ENCODE results near the gene CBX5. TPM values are rescaled to one million over a fixed set of nuclear protein-coding genes. Genes with fewer than 3 reads are reported as not detected.
"Not testable (repeated sequence)": the region's sequence is repeated elsewhere in the genome, so short reads cannot be mapped to it uniquely, and the experiment has no call there.

CBX5 gene
- total and polyA plus RNA-seq, 2 experiments from 2014 or later, result 29.6 to 37.6 TPM

DNA sequence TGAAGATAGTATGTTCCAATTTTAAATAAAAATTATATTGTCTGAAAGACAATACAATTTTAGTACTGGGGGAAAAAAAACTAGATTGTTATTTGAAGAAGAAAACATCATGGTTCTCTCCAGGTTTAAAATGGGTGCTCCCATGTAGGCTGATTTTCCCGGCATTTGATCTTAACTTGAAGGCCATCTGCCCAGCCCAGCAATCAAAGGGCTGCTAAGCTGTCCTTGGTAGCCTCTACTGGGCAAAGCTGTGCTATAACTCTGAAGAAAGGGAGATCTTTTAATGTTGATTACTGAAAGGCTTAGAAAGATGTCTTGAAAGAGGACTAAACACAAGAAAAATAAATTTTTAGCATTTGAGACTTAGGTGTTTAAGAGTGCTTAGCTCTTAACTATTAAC is 41.4 kb downstream of the CBX5 start:
- Histone ChIP-seq H3K27ac (no peak overlapping the region), H3K36me3 (ENCODE audit: low read depth) (peaks cover 8% of the 10 kb centered on the region; the same call in 1 of the 2 replicates), H3K79me2 (ENCODE audit: insufficient read depth) (no peaks in the 10 kb centered on the region), H4K20me1 (ENCODE audit: insufficient read depth) (no peaks in the 10 kb centered on the region), H3K4me2 (ENCODE audit: unreplicated experiment) (no peak overlapping the region), H3K9me2 (ENCODE audit: insufficient read depth) (no peaks in the 10 kb centered on the region), H3K9me3 (ENCODE audit: low read depth) (no peaks in the 10 kb centered on the region), H3K4me3 (no peak overlapping the region), H3K4me1 (ENCODE audit: insufficient read depth) (no peaks in the 10 kb centered on the region), H3K27me3 (replicated peaks; ENCODE audit: insufficient read depth) (no peaks in the 10 kb centered on the region), H3F3A (ENCODE audit: insufficient read depth) (no peaks in the 10 kb centered on the region), H2AFZ (no peak overlapping the region), H3K9ac (no peak overlapping the region)
- WGBS, 2 experiments (ENCODE audit: low coverage in 1 of 2, low lambda C conversion rate in 2 of 2, missing lambda C conversion rate in 2 of 2), result 100% methylated on average over 1 of the region's 1 CpG
- no peak for TF ChIP-seq EZH2 (IDR thresholded peaks at IDR 0.05; ENCODE audit: insufficient read depth, poor library complexity, severe bottlenecking)
- TF ChIP-seq EZH2phosphoT487 (IDR thresholded peaks at IDR 0.05; ENCODE audit: insufficient read depth, low read depth), result no peak
- no peak for DNase-seq
- in situ Hi-C loops (cut with MboI), result no loop called here

- Histone ChIP-seq H3K79me2 (ENCODE audit: insufficient read depth) (no peaks in the 10 kb centered on the region), H4K20me1 (ENCODE audit: insufficient read depth) (no peaks in the 10 kb centered on the region), H3K9me2 (ENCODE audit: insufficient read depth) (no peaks in the 10 kb centered on the region), H3K4me2 (ENCODE audit: unreplicated experiment) (peak overlapping the region; percentile 9), H2AFZ (no peak overlapping the region), H3K27me3 (replicated peaks; ENCODE audit: insufficient read depth) (no peaks in the 10 kb centered on the region), H3K9me3 (ENCODE audit: low read depth) (no peaks in the 10 kb centered on the region), H3K9ac (no peak overlapping the region), H3F3A (ENCODE audit: insufficient read depth) (peaks cover 47% of the 10 kb centered on the region), H3K27ac (no peak overlapping the region), H3K4me3 (no peak overlapping the region), H3K36me3 (ENCODE audit: low read depth) (no peaks in the 10 kb centered on the region), H3K4me1 (ENCODE audit: insufficient read depth) (peaks cover 19% of the 10 kb centered on the region)
- in situ Hi-C loops (cut with MboI), result no loop called here
- DNase-seq, result peak; percentile 58
- TF ChIP-seq EZH2 (IDR thresholded peaks at IDR 0.05; ENCODE audit: insufficient read depth, poor library complexity, severe bottlenecking) (no peak), EZH2phosphoT487 (IDR thresholded peaks at IDR 0.05; ENCODE audit: insufficient read depth, low read depth) (no peak)
- WGBS, 2 experiments (ENCODE audit: low coverage in 1 of 2, low lambda C conversion rate in 2 of 2, missing lambda C conversion rate in 2 of 2), result 98 to 100% methylated on average over 2 of the region's 2 CpGs
Measured at GRCh38 chr12:54232790-54233189, 47.1 kb downstream of the CBX5 start.

DNA sequence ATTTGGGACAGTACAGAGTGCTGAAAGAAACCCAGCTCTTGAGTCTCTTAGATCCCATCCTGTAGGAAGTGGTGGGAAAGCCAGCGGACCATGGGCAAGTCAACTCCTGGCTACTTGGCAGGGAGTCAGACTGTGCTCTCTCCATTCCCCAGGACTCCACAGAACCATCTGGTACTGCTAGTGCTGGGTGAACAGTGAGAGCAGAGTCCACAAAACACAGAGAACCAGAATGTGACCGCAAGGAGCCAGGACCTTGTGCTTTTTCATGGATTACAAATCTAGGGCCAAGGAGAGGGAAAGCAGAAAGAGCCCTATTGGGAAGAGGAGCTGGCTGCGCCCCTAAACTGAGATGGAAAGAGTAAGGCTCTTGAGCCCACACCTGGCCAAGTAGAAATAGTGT is 48.7 kb downstream of the CBX5 start:
- H3K9me2 ChIP-seq (ENCODE audit: insufficient read depth); H3K27me3 ChIP-seq (replicated peaks; ENCODE audit: insufficient read depth); H3K36me3 ChIP-seq (ENCODE audit: low read depth); in situ Hi-C loops (cut with MboI); H4K20me1 ChIP-seq (ENCODE audit: insufficient read depth); H3K9me3 ChIP-seq (ENCODE audit: low read depth); H3K4me3 ChIP-seq; DNase-seq; H3K9ac ChIP-seq; H3K27ac ChIP-seq; H2AFZ ChIP-seq; H3K79me2 ChIP-seq (ENCODE audit: insufficient read depth); H3K4me2 ChIP-seq (ENCODE audit: unreplicated experiment): not testable (repeated sequence)
- 95 to 97% methylated on average over 3 of the region's 3 CpGs for WGBS, 2 experiments (ENCODE audit: low coverage in 1 of 2, low lambda C conversion rate in 2 of 2, missing lambda C conversion rate in 2 of 2)
- Histone ChIP-seq H3K4me1 (ENCODE audit: insufficient read depth) (peaks cover 19% of the 10 kb centered on the region), H3F3A (ENCODE audit: insufficient read depth) (peaks cover 47% of the 10 kb centered on the region)

DNA sequence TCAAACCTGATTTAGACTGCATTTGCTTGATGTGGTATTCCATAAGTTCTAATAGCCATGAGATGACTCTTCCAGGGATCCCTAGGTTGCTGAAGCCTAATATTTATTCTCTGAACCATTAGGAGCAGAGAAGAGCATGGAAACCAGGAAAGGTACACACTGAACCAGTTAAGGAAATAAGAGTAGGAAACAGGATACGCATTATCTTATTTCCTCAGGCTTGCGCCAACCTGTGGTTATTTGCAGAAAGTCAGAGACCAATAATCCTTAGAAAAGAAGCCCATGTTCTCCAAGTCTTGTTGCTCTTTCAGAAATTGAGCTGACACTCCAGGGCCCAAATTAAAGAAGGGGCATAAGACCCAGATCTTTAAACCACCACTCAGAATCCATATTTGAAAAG is 49.4 kb downstream of the CBX5 start:
- 0 out of 2 replicates have a peak overlapping the region, but pooled peaks have one; percentile 62 for H3K9ac ChIP-seq
- TF ChIP-seq EZH2 (IDR thresholded peaks at IDR 0.05; ENCODE audit: insufficient read depth, poor library complexity, severe bottlenecking) (no peak), EZH2phosphoT487 (IDR thresholded peaks at IDR 0.05; ENCODE audit: insufficient read depth, low read depth) (no peak)
- H3K9me2 ChIP-seq (ENCODE audit: insufficient read depth), result no peaks in the 10 kb centered on the region
- H3K9me3 ChIP-seq (ENCODE audit: low read depth), result no peaks in the 10 kb centered on the region
- in situ Hi-C loops (cut with MboI), result no loop called here
- H2AFZ ChIP-seq, result peak overlapping the region; percentile 54
- H3K36me3 ChIP-seq (ENCODE audit: low read depth), result no peaks in the 10 kb centered on the region
- DNase-seq, result no peak
- H3K79me2 ChIP-seq (ENCODE audit: insufficient read depth), result no peaks in the 10 kb centered on the region
- H3K27ac ChIP-seq, result peak overlapping the region; percentile 90
- no peaks in the 10 kb centered on the region for H3K27me3 ChIP-seq (replicated peaks; ENCODE audit: insufficient read depth)
- H3K4me3 ChIP-seq, result no peak overlapping the region
- peaks cover 21% of the 10 kb centered on the region for H3K4me1 ChIP-seq (ENCODE audit: insufficient read depth)
- H3K4me2 ChIP-seq (ENCODE audit: unreplicated experiment), result peak overlapping the region; percentile 70
- WGBS, 2 experiments (ENCODE audit: low coverage in 1 of 2, low lambda C conversion rate in 2 of 2, missing lambda C conversion rate in 2 of 2), result 98 to 100% methylated on average over 2 of the region's 2 CpGs
- no peaks in the 10 kb centered on the region for H4K20me1 ChIP-seq (ENCODE audit: insufficient read depth)
- peaks cover 47% of the 10 kb centered on the region for H3F3A ChIP-seq (ENCODE audit: insufficient read depth)

DNA sequence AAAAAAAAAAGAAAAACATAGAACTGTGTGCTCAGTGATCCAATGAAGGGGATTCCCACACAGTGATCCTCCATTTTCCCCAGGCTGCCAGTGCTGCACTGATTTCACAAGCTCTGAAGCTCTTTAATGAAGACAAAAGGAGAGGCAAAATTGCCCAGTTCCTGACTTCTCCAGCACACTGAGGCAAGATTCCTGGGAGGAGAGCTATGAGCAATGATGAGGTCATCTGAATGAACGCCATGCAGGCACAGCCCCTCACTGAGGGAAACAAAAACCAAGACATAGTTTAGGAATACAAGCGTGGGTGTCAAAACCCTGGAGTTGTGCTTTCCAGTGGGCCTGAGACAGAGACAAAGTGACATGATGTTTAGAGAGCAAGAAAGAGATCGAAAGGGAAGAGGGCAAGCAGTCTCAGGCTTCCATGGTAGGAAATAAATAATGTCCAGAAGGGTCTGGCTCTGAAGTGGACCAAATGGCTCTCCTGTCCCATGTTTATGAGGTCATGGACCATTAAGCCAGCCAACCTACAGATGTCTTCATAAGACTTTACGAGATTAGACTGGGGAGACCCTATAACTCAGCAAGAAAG is 50.2 kb downstream of the CBX5 start:
- TF ChIP-seq EZH2 (IDR thresholded peaks at IDR 0.05; ENCODE audit: insufficient read depth, poor library complexity, severe bottlenecking), result no peak
- TF ChIP-seq EZH2phosphoT487 (IDR thresholded peaks at IDR 0.05; ENCODE audit: insufficient read depth, low read depth), result no peak
- Histone ChIP-seq H3K4me1 (ENCODE audit: insufficient read depth) (peaks cover 23% of the 10 kb centered on the region), H3K27ac (peak overlapping the region; percentile 90), H3K79me2 (ENCODE audit: insufficient read depth) (no peaks in the 10 kb centered on the region), H3K4me3 (peak overlapping the region; percentile 53), H3K9me2 (ENCODE audit: insufficient read depth) (no peaks in the 10 kb centered on the region), H3K9me3 (ENCODE audit: low read depth) (no peaks in the 10 kb centered on the region), H3K27me3 (replicated peaks; ENCODE audit: insufficient read depth) (no peaks in the 10 kb centered on the region), H3K4me2 (ENCODE audit: unreplicated experiment) (peak overlapping the region; percentile 70), H3F3A (ENCODE audit: insufficient read depth) (peaks cover 47% of the 10 kb centered on the region), H4K20me1 (ENCODE audit: insufficient read depth) (no peaks in the 10 kb centered on the region), H3K9ac (peak overlapping the region; percentile 62), H2AFZ (peak overlapping the region; percentile 54), H3K36me3 (ENCODE audit: low read depth) (no peaks in the 10 kb centered on the region)
- peak; percentile 98 for DNase-seq
- in situ Hi-C loops (cut with MboI), result no loop called here
- WGBS, 2 experiments (ENCODE audit: low coverage in 1 of 2, low lambda C conversion rate in 2 of 2, missing lambda C conversion rate in 2 of 2), result 10 to 15% methylated on average over 4 of the region's 4 CpGs

Measured in GM23248 (cell line).